CD4-positive, alpha-beta T cell treated with Interferon alpha-2 for 1 hour (primary cell): ENCODE measurements around the gene TUBGCP6.

Source experiments
- DNase-seq, 2 donors: peaks; one replicate each; pipeline ENCODE4 v3.0.0-alpha.2; 2020 to 2022

Gene TUBGCP6

DNA sequence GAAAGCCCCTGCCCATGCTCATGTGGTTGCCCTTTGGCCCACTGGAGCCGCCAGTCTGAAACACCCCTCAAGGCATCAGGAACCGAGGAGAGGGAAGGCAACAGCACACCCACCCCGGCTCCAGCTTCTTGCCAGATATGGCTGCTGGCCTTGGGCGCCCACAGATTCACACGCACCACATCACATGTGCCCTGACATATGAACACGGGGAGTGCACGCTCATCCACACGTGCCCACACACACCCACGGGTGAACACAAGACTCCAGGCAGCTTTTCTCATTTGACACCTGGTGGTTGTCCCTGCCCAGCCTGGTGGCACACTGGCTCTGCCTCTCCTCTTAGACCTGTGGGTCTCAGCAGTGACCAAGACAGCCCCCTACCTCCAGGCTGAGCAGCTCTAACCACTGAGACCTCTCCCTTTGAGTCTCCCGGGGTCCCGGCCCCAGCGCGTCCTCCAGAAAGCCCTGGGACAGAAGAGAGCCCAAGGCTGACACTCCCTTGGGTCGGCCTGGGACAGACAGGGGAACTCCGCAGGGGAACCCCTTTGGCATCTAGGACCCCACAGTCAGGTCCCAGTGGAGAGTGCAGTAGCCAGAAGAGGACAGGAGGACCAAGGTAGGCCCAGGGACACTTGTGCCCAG, 19.4 kb upstream of the TUBGCP6 start:
- DNase-seq = no peak

DNA sequence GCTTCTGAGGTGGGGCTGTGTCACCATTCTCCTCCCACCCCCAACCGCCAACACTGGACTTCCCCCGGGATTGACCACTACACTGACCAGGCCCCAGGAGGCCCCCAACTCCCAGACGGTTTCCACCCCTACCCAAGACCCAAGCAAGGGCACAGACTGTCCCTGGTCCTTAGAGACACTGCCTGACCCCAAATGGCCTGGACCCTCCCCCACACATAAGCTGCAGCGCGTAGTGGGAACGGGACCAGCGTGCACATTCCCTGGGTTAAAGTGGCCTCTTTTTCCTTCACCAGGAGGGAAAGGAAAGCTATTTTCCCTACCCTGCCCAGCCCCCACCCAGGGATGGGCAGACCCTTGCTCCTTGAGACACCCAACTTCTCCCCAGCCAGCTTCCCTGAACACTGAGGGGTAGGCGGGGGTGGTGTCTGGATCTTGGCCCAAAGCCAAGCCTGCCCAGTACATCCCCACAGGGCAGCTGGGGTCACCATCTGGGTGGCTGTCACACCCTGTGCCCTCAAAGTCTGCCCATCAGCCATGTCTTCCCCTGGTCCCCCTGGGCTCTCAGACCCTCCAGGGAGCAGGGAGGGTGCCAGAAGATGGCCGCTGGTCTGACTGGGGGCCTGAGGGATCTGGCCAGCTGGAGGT, 18.3 kb upstream of the TUBGCP6 start:
- DNase-seq = no peak

DNA sequence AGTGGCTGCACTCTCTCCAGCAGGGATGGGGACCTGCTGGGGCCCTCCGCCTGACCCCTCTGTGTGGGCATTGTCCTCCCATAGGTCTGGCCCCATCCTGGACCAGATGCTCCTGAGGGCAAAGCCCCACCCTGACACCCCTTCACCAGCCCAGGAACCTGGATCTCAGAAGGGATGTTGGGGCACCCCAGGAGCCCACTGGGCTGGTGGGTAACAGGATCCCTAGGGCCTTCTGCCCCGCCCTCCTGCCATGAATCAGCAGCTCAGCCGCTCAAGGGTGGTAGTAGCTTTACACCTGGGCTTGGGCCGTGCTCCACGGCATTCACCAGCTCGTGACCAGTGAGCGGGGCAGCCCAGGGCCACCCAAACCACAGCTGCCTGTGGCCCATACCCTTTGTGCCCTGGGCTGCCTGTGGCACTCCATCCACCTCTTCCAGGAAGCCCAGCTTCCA, 17.7 kb upstream of the TUBGCP6 start:
- no peak for DNase-seq

DNA sequence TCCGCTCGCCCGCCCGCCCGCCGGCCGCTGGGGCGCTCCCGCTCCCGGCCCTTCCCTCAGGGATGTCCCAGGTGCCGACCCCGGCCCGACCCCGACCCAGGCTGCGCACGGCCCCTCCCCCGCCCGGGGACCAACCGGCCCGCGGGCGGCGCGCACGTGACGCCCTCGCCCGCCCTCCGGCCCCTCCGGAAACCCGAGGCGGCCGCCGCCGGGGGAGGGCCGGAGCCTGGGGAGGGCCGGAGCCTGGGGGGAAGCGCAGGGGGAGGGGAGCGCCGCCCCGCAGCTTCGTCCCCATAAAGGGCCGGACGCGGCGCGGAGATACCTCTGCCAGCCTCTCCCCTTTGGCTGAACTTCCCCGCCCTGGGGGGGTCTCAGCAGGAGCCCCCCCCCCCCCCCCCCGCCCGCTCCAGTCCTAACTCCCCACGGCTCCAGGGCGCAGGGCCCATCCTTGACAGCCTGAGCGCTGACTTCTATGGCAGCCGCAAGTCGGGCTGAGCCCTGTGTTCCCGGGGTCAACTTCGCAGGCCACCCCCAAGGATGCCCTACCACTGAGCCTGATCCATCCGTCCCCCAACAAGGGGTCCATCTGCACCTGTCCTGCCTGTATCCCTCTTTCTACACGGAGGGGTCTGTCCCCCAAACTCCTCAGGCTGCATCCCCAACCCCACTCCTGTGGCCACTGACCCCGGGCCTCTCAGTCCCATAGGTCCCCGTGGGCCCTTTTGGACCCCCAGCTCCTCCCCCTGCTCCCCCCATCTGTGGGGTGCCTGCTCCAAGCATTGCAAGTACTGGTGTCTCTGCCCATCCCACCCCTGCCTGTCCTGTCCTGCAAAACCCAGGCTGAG, 17.0 kb upstream of the TUBGCP6 start, which contains the start of gene MAPK12:
MAPK12 (minus strand) TSS at position 69 of the 845 bp plus-strand sequence. CDS start 174 bp downstream, outside the sequence.
- DNase-seq = no peak

DNA sequence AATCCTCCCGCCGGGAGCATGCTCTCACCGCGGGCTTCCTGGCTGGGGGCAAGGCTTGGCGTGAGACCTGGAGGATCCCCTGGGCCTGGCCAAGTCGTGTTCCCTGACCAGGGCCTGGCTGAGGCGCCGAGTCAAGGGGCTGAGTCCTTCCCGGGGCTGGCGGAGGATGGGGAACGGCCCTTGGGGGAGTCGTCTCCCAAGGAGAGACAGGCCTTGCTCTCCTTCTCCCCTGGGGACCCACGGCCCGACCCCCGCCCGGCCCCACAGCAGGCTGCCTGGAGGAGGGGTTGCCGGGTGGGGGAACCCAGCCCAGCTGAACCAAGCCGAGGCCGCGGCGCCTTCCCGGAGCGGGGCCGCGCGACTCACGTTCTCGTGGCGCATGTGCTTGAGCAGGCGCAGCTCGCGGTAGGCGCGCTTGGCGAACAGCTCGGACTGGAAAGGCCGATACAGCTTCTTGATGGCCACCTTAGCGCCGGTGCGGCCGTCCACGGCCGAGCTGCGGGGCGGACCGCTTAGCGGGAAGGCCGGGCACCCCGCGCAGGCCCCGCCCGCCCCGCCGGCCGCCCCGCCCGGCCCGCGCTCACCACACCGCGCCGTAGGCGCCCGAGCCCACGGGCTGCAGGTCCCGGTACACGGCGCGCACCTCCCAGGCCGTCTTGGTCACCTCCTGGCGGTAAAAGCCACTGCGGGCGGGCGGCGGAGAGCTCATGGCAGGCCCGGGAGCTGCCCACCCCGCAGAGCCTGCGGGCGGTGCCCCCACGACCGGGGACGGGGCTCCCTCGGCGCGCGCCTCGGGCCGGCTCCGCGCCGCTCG, 16.2 kb upstream of the TUBGCP6 start:
- DNase-seq = no peak

DNA sequence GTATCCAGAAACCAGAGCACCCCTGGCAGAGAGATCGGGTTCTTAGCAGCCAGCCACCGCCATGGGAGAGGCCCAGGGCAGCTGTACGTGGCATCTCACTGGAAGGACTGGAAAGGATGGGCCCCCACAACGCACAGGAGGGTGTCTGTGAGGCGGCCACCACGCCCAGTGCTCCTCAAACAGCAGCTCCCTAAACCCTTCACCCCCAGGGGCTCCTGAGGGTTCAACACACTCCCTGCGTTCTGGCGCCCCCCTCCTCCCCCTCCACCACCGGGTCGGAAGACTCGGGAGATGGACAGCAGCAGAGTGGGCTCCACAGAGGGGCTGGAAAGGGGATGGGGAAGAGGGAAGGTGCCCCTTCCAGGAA, 15.6 kb upstream of the TUBGCP6 start:
- no peak for DNase-seq

DNA sequence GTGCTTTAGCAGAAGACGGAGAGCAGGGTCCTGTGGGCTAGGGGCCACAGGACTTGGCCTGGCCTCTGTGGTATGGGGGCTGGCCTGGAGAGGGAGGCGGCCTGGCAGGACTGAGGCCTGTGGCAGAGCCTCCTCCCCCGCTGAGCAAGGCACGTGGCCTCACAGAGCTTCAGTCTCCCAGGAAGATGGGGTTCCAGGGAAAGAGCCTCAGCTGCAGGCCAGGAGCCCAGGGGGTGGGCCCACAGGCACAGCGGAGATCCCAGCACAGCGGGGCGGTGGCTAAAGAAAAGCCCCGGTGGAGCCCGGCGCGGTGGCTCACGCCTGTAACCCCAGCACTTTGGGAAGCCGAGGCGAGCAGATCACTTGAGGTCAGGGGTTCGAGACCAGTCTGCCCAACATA, 14.5 kb upstream of the TUBGCP6 start:
- no peak for DNase-seq

DNA sequence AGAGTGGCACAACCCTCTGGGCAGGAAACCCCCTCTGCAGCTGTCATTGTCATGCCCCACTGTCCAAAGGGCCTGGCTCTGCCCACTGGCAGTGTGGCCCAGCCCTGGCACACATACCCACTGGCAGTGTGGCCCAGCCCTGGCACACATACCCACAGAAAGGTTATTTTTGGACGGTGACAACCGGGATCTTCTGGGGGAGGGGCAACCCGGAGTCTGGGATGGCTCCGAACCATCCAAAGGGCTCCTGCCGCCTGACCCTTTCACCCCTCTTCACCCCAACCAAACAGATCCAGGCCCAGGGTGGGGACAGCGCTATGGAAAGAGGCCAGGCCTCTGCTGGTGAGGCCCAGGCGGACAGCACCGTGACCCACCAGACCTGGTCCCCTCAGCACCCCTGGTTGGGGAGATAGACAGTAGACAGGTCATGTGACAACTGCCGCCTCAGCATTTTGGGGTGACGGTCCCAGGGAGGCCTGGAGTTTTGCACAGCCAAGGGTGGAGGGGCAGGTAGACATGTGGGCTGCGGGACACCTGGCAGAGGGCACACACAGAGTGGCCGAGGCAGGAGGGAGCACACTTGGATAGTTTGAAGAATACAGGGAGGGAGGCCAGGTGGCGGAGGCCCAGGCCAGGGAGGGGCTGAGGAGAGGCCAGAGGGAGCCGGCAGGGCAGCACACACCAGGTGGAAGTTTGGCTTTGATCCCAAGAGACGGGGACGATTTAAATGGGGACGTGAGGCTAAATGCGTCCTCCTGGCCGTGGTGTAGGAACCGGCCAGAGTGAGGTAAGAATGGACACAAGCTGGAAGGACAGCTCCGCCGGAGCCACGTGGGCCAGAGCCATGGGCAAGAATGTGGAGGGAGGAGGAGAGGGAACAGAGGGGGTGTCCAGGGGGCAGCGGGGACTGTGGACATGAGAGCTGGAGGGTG, 13.8 kb upstream of the TUBGCP6 start:
- DNase-seq = no peak

DNA sequence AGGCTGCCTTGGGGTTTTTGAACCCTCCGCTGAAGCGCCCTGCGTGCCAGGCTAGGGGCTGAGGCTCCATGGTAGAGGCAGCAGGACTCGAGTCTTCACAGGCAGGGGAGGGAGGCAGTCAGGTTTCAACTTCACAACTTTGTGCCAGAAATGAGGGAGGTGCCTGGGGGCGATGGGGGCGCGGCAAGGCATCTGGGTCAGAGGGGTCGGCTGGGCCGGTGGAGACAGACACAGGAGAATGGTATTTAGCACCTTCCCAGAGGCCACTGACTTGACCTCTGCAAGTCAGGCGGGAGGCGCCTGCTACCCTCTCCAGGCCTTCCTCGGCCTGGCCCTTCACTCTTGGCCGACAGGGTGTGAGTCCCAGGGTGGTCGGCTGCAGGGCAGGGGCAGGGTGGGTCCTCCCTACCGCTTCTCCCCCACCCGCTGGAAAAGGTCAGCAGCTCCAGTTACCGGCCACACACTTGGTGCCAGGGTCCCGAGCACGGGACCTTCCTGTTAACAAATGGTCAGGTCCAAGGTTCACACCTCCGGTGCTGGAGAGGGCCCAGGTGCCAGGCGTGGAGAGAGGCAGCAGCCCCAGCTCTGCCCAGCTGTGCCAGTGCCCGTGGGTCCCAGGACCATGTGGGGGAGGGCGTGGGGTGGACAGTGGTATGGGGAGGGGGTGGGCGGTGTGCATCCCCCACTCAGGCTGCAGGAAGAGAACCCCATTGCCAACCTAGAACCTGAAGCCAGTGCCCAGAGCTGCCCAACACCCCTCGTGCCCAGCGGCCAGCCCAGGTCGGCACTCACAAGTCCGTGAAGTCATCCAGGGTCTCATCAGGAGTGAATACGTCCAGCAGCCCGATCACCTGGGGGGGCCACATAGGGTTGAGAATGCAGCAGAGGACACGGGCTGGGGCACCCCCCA, 12.9 kb upstream of the TUBGCP6 start:
- DNase-seq = no peak

DNA sequence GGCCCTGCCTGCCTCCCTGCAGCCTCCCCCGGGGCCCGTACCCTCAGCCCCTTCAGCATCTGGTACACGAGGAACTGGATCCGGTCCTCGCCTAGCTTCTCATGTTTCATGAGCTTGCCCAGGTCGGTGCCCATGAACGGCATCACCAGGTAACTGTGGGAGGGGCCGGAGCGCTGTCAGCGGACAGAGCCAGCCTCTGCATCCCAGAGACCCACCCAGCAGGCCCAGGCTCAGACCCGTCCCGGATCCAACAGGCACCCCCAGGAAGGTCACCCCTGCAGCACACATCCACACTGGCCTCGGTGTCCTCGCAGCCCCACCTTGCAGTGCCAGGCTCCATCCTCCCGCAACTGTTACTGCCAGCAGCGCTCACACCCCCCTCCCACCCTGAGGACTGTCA, 12.2 kb upstream of the TUBGCP6 start:
- DNase-seq = no peak

DNA sequence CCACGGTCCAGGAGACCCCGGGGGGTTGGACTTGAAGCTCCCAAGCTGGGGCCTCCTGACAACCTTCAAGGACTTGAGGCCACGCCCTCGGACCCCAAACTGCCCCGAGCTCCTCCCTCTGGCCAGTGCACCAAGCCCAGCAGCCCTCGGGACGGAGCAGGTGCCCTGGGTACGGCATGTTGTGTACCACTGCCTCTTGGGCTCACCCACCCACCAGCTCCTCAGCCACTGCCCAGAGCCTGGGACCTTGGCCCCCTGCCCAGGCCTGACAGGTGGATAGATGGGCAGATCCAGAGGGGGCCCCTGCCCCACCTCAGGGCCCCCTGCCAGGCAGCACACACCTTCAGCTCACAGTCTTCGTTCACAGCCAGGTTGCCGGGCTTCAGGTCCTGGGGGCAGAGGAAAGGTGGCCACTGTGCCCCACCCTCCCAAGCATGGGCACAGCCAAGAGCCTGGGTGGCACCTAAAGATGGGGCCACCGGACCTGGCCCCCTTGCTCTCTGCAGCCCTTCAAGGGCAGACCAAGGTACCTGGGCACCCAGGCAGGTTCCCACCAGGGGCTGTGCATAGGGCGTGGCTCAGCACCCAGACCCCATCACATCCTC, 11.5 kb upstream of the TUBGCP6 start:
- no peak for DNase-seq

DNA sequence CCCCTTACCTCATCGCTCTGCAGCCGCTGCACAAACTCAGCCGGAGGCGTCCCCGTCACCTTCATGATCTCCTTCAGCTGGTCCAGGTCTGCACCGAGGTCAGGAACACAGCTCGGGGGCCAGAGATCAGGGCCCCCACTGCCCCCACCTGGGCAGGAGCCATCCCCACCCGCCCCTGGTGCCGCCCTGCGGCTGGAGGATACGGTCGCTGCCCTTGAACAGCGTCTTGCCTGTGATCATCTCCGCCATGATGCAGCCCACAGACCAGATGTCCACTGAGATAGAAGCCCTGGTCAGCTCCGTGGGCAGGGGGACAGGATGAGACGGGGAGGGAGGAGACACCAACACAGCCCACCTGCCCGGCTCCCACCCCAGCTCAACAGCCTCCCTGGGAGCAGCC, 10.8 kb upstream of the TUBGCP6 start:
- no peak for DNase-seq

DNA sequence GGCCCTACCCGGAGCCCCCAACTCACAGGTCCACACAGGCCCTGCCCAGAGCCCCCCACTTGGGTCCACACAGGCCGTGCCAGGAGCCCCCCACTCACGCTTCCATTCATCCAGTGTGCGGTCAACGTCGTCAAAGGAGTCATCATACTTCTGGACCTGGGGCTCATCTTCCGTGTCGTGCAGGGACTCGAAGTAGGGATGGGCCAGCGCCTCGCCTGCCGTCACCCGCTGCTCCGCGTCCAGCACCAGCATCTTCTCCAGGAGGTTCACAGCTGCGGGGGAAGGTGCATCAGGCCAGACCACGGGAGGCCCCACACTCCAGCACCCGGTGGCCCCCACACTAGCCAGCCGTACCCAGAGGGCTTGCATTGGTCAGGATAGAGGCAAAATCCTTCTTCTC, 10.3 kb upstream of the TUBGCP6 start:
- DNase-seq = no peak

DNA sequence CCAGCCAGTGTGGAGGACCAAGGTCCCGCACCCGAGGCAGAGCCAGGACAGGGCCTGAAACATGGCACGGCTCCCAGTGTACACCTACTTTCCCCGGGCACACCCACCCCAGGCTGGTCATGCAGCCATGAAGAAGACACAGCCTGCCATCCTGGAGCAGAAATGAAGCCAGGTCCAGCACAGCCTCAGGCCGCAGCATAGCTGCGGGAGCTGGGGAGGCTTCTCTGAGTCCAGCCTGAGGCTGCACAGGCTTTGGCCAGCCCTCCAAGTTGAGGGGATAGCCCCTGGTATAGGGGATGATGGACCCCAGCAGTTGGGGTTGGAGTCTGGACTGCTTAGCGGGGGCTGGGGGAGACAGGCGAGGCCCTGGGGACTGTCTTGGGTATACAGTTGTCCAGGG, 9.1 kb upstream of the TUBGCP6 start:
- DNase-seq = no peak

DNA sequence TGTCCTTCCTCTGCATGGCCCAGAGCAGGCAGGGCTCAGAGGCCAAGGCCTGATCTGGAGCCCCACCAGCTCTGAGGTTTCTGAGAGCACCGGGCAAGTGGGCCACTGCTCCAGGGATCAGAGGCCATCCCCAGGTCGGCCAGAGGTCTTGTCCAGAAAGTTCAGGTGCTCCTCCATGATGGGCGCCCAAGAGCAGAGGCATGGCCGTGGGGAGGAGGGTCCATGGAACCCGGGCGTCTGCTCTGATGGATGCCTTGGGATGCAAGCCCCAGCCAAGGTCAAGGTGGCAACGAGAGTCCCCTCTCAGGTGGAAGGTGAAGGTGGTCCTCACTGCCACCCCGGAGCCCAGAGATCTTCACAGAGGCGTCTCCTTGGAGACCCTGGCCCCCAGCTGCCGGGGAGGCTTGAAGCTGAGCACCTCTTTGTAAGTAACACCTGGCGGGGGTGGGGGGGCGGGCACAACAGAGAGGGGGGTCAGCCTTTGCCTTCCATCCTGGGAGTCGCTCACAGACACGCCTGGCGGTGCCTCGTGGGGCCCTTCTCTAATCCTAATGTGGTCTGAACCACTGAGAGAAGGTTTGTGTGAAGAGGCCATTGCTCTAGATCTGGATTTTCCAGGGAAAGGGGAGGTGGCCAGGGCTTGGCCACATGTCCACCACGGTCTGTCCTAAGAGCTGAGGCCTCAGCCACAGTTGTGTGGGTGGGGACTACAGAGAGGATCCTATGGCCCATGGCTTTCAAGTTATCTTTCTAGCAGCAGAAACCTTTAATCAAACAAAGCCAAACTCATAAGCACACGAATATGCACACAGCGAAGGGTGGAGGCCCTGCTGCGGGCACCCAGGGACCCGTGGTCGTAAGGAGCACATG, 8.5 kb upstream of the TUBGCP6 start:
- DNase-seq = no peak

DNA sequence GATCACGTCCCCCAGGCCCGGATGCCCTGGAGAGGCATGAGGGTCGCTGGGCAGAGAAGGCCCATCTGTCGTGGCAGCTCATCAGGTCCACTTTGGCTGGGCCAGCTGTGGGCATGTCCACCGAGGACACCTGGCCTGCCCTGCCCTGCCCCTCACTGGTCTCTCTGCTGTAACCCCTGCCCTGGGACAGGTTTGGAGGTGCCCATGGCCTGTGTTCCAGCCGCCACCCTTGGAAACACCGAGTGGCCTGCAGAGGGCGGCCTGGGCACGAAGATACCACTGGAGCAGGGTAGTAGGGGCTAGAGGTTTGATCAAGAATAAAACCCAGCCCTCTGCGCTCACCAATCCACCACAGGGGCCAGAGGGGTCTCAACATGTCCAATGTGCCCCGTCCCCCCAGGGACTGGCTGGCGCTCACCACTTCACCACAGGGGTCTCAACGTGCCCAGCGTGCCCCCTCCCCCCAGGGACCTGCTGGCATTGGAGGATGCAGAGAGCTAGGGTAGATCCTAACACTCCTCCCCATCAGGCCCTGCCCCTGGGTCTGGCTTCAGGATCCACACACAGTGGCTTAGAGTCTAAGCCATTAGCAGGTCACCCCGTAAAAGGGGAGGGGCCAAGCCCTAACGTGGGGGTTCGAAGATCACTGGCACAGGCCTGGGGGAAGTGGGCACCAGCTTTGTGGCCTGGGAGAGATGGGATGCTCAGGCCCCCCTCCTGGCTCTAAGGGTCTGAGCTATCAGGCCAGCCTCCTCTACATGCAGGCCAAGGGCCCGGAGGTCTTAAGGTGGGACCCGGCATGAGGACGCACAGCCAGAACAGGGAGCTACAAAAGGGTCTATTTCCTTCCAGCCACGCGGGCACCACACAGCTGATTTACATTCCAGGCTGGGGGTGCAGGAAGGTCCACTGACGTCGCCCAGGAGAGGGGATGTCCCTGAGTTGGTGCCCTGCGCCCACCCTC, 7.5 kb upstream of the TUBGCP6 start:
- peak; percentile 74 to 80 for DNase-seq

DNA sequence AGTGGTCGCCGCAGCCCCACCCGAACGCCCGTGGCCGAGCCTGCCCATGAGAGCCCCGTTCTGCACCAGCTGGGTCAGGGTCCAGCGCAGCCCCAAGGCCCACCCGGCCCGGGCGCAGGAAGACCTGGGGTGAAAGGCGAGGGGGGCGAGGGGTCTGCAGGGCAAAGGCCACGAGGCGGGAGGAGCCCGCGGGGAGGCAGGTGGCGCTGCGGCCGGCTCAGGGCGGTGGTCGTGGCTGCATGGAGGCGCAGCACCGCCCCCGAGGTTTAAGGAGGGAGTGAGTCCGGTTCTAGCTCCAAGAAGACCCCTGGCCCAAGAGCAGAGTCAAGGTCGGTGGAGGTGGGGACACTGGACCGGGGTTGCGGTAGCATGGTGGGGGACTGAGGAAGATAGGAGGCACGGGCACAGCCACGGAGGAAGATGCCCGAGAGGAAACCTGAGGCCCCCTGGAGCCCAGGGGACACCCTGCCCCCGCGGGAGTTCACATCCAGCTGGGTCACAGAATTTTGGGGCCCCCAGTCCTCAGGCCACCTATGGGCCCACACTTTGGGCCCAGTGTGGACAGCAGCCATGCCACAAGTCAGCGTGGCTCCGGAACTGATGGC, 6.8 kb upstream of the TUBGCP6 start:
- DNase-seq = no peak
